ENCODE measurements around the gene PTDSS2. TPM values are rescaled to one million over a fixed set of nuclear protein-coding genes. Genes with fewer than 3 reads are reported as not detected.
A peak's percentile ranks its signal among the peaks of the same experiment; 100 is the strongest.

The PTDSS2 gene
- total and polyA plus RNA-seq, 4 donors = 5.1 to 15.6 (median 10.2) TPM

- WGBS = 78% methylated on average over 16 of the region's 16 CpGs
- Histone ChIP-seq H3K9me3 (ENCODE audit: control insufficient read depth in 4 of 4, low read length in 3 of 4) (no peaks in the 10 kb centered on the region), H3K27me3 (ENCODE audit: control insufficient read depth in 4 of 4, insufficient read depth in 4 of 4, low read length in 3 of 4) (no peaks in the 10 kb centered on the region), H3K4me1 (ENCODE audit: control insufficient read depth in 4 of 4, insufficient read depth in 4 of 4, low read length in 3 of 4) (peaks cover 0 to 18% (median 7%) of the 10 kb centered on the region in 4 donors), H3K9ac (ENCODE audit: low read depth in 1 of 2, low read length in 2 of 2) (no peak overlapping the region), H3K4me3 (ENCODE audit: low read depth in 1 of 3, low read length in 3 of 3) (no peak overlapping the region), H3K27ac (ENCODE audit: low read depth in 1 of 2, low read length in 2 of 2) (no peak overlapping the region), H3K36me3 (ENCODE audit: control insufficient read depth in 4 of 4, insufficient read depth in 3 of 4, low read depth in 1 of 4, low read length in 3 of 4) (no peaks in the 10 kb centered on the region)
- DNase-seq (ENCODE audit: low spot score) = no peak
- TF ChIP-seq TAF1 (conservative IDR thresholded peaks at IDR 0.05) (no peak), GABPA (IDR thresholded peaks at IDR 0.05 in 1 of 2, conservative IDR thresholded peaks at IDR 0.05 in 1 of 2) (no peak), HNF4G (IDR thresholded peaks at IDR 0.05) (no peak)
- TF ChIP-seq, protein P1, sequence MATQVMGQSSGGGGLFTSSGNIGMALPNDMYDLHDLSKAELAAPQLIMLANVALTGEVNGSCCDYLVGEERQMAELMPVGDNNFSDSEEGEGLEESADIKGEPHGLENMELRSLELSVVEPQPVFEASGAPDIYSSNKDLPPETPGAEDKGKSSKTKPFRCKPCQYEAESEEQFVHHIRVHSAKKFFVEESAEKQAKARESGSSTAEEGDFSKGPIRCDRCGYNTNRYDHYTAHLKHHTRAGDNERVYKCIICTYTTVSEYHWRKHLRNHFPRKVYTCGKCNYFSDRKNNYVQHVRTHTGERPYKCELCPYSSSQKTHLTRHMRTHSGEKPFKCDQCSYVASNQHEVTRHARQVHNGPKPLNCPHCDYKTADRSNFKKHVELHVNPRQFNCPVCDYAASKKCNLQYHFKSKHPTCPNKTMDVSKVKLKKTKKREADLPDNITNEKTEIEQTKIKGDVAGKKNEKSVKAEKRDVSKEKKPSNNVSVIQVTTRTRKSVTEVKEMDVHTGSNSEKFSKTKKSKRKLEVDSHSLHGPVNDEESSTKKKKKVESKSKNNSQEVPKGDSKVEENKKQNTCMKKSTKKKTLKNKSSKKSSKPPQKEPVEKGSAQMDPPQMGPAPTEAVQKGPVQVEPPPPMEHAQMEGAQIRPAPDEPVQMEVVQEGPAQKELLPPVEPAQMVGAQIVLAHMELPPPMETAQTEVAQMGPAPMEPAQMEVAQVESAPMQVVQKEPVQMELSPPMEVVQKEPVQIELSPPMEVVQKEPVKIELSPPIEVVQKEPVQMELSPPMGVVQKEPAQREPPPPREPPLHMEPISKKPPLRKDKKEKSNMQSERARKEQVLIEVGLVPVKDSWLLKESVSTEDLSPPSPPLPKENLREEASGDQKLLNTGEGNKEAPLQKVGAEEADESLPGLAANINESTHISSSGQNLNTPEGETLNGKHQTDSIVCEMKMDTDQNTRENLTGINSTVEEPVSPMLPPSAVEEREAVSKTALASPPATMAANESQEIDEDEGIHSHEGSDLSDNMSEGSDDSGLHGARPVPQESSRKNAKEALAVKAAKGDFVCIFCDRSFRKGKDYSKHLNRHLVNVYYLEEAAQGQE (IDR thresholded peaks at IDR 0.05) = no peak
Measured at GRCh38 chr11:443542-444199, 6.4 kb upstream of the PTDSS2 start.

DNA sequence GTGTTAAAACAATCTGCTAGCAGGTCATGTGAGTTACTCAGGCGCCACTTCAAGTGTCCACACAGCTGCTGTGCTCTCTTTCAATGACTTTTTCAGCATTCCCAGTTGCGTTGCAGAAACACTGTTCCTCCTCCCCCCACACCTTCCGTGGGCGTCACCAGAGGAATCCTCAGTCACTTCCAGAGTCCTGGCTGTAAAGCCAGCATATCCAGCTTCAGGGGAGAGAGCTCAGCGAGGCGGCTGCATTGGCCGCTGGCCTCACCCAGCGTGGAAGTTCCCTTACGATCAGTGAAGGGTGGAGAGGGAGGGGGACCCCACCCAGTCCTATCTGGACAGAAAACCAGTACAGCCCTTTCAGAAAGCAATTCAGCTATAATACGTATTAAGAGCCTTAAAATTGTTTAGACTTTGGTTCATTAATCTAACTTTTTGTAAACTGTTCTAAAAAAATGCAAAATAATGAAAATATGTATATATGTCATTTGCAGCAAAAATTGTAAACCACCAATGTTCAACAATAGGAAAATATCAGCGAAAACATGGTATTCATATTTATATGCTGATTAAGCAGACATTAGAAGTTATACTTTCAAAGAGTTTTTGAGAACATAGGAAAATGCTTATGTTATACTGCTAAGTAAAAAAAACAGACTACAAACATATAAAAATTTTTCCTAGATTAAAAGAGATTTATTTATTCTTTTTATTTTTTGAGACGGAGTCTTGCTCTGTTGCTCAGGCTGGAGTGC, 5.5 kb upstream of the PTDSS2 start:
- H3K36me3 ChIP-seq (ENCODE audit: control insufficient read depth in 4 of 4, insufficient read depth in 3 of 4, low read depth in 1 of 4, low read length in 3 of 4) = no peaks in the 10 kb centered on the region
- 47% methylated on average over 12 of the region's 12 CpGs for WGBS
- no peak for DNase-seq (ENCODE audit: low spot score)
- TF ChIP-seq RAD21 (IDR thresholded peaks at IDR 0.05) (peak in 1 of 2 donors; percentile 5), ZBTB33 (IDR thresholded peaks at IDR 0.05) (no peak), FOXA1 (IDR thresholded peaks at IDR 0.05) (no peak)
- no peaks in the 10 kb centered on the region for H3K27me3 ChIP-seq (ENCODE audit: control insufficient read depth in 4 of 4, insufficient read depth in 4 of 4, low read length in 3 of 4)
- peak overlapping the region in 1 of 2 donors; percentile 7 for H3K9ac ChIP-seq (ENCODE audit: low read depth in 1 of 2, low read length in 2 of 2)
- H3K4me1 ChIP-seq (ENCODE audit: control insufficient read depth in 4 of 4, insufficient read depth in 4 of 4, low read length in 3 of 4) = peaks cover 3 to 25% (median 14%) of the 10 kb centered on the region in 4 donors
- H3K4me3 ChIP-seq (ENCODE audit: low read depth in 1 of 3, low read length in 3 of 3) = no peak overlapping the region
- no peaks in the 10 kb centered on the region for H3K9me3 ChIP-seq (ENCODE audit: control insufficient read depth in 4 of 4, low read length in 3 of 4)
- no peak overlapping the region for H3K27ac ChIP-seq (ENCODE audit: low read depth in 1 of 2, low read length in 2 of 2)

DNA sequence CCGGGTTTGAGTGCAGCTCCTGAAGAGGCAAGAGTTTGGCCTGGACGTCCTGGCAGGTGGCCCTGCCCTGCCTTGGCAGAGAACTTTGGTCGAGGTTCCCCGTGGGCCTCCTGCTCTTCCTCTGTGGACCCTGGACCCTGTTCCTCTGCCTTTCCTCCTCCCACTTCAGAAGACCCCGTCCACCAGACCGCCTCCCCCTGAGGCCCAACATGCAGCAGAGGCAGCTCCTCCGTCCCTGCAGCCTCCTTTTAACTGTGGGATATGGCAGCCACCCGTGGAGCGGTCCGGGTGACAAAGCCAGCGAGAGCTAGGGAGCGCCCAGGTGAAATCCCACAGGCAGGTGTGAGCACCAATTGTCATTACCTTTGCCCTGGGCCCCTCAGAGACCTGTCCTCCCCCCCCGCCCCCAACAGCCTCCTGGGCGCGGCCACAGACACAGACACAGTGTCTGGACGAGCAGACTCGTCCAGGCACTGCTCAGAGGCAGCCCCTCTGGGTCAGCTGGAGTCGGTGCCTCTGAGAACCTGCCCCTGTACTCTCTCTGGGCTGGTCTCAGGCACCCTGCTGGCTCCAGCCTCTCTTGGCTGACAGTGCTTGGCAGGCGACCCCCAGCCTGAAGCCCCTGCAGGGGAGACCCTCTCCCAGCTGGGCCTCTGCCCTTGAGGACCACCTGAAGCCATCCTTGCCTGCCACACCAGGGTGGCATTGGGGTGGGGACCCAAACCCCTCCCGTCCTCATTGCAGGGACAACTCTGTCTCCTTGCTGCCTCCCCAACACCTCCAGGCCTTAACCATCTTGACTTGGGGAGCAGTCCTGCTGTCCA, 4.1 kb upstream of the PTDSS2 start:
- no peak for DNase-seq (ENCODE audit: low spot score)
- H3K9me3 ChIP-seq (ENCODE audit: control insufficient read depth in 4 of 4, low read length in 3 of 4) = no peaks in the 10 kb centered on the region
- H3K27ac ChIP-seq (ENCODE audit: low read depth in 1 of 2, low read length in 2 of 2) = no peak overlapping the region
- TF ChIP-seq HNF4A (conservative IDR thresholded peaks at IDR 0.05) (peak in 1 of 2 donors; percentile 39), RXRA (IDR thresholded peaks at IDR 0.05) (no peak)
- no peak overlapping the region for H3K4me3 ChIP-seq (ENCODE audit: low read depth in 1 of 3, low read length in 3 of 3)
- H3K4me1 ChIP-seq (ENCODE audit: control insufficient read depth in 4 of 4, insufficient read depth in 4 of 4, low read length in 3 of 4) = peaks cover 3 to 32% (median 18%) of the 10 kb centered on the region in 4 donors
- H3K27me3 ChIP-seq (ENCODE audit: control insufficient read depth in 4 of 4, insufficient read depth in 4 of 4, low read length in 3 of 4) = no peaks in the 10 kb centered on the region
- no peaks in the 10 kb centered on the region for H3K36me3 ChIP-seq (ENCODE audit: control insufficient read depth in 4 of 4, insufficient read depth in 3 of 4, low read depth in 1 of 4, low read length in 3 of 4)
- 68% methylated on average over 20 of the region's 20 CpGs for WGBS
- no peak overlapping the region for H3K9ac ChIP-seq (ENCODE audit: low read depth in 1 of 2, low read length in 2 of 2)
